ENCODE data around the gene HBZ. TPM values are rescaled to one million over a fixed set of nuclear protein-coding genes. Genes with fewer than 3 reads are reported as not detected.

Gene HBZ
- total and polyA plus RNA-seq, 9 of the 15 experiments (the other 6 are each of a cell fraction or from before 2014, with no cell fraction given), result 58.0 to 610 (median 113) TPM

- TF ChIP-seq CHD7 (IDR thresholded peaks at IDR 0.05; ENCODE audit: low read depth, low read length) (no peak), HIVEP1 (CRISPR knock-in tag; IDR thresholded peaks at IDR 0.05) (no peak), NEUROD1 (IDR thresholded peaks at IDR 0.05; ENCODE audit: borderline replicate concordance, low read depth, low read length, partially characterized antibody) (no peak), ERF (CRISPR knock-in tag; IDR thresholded peaks at IDR 0.05) (no peak), ZNF263 (CRISPR knock-in tag; IDR thresholded peaks at IDR 0.05; ENCODE audit: borderline replicate concordance) (no peak), COPS2 (conservative IDR thresholded peaks at IDR 0.05) (no peak), ZKSCAN8 (CRISPR knock-in tag; IDR thresholded peaks at IDR 0.05) (no peak), ZNF668 (CRISPR knock-in tag; IDR thresholded peaks at IDR 0.05) (no peak), VEZF1 (CRISPR knock-in tag; IDR thresholded peaks at IDR 0.05) (no peak), MTA3 (IDR thresholded peaks at IDR 0.05; ENCODE audit: borderline replicate concordance) (no peak)
These were observed 2.6 kb downstream of the HBZ start (continued) for GRCh38 chr16:155031-155398.
